MV-4-11 (cell line): Measurements from ENCODE around the gene P2RX3.
"Not testable (repeated sequence)": the region's sequence is repeated elsewhere in the genome, so short reads cannot be mapped to it uniquely, and the experiment has no call there.

Experiments used
- DNase-seq: peaks from one replicate; lab custom pipeline; 2025; lab: John Stamatoyannopoulos, UW

P2RX3 gene

DNA sequence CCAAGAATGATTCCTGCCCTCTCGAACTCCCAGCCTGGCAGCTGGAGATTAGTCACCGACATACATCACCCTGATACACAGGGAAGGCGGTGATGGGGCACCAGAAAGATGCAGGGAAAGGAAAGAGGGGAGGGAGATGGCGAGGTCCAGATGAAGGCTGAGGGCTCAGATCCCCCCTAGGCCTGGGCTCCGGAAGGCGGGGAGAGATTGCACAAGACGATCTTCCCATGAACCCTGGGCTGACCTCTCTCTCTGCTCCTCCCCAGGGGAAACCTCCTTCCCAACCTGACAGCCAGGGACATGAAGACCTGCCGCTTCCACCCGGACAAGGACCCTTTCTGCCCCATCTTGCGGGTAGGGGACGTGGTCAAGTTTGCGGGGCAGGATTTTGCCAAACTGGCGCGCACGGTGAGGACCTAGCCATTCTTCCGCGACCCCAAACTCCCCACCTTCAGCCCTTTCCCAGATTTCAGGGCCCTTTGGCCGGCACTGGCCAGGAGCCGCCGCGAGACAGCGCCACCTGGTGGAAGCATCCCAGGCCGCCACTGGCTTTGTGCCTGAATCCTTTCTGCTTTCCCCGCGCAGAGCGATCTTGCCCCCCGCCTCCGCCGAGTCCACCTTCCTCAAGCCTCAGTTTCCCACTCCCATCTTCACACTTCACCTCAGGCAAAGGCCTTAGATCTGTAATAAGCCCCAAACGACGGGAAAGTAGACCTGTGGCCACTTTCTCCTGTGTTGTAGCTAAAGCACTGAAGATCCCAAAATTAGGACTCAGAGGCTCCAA is 11.5 kb downstream of the P2RX3 start:
- DNase-seq: no peak

DNA sequence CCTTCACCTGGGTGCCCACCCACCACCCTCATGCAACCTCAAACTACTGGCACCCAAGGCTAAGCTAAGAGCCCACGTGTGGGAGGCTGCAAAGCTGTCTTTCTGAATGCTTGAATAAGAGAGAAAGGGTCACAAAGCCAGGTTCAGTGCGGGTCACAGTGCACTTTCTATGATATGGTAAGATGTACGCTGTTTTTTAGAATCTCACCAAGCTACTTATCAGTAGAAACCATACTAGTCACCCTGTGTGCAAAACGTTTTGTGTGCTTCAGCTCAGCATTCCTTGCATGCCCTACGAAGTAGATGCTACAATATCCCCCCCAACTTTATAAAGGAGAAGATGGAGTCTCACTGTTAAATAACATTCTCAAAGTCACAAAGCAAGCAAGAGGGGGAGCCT is 14.9 kb downstream of the P2RX3 start:
- DNase-seq: no peak

DNA sequence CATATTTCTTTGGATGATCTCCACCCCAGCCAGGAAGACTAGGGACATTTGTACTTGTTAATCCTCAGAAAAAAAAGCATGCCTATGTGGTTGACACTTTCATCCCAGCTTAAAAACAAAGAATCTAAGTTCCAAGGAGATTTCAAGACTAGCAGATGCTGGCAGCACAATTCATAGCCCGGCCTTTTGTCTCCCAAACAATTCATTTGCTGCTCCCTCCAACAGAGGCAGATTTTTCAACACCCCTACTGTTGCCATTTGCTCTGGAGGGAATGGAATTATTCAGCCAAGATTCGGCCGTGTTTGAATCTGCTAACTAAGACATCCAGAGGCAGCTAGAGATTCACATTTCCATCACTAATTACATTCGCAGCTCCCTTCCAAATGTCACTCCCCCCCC is 15.3 kb downstream of the P2RX3 start:
- no peak for DNase-seq

DNA sequence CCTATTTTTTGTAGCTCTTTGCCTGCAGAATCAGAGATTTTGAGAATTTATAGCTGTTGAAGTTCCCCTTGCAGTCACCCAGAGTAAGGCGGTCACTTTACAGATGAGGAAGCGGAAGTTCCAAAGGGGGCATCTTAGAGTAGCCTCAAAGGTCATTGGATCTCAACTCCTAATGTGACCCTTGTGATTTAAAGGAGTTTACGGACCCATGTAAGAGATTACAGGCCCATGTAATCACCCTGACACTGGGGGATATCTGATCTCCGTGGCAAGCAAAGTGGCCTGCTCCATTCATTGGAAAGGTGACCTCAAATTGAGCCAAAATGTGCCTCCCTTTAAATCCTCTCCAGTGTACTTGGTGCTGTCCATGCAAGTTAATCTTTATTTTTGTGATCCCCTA is 15.7 kb downstream of the P2RX3 start:
- DNase-seq: peak; percentile 26

DNA sequence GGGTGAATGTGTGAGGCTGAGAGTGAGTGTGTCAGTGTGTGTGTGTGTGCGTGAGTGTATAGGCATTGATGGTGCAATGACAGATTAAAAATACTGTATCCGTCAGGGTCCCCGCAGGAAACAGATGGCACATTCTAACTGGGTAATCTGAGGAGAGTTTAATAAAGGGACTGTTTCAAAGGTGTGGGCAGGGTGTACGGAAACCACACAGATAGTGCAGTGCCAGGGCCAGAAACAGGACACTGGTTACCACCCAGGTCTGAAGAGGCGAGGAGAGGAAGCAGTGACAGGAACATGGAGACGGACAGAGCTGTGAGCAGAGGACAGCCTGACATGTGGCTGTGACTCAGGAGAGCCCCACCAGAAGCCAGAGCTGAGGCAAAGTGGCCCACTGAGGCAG is 16.5 kb downstream of the P2RX3 start:
- no peak for DNase-seq

DNA sequence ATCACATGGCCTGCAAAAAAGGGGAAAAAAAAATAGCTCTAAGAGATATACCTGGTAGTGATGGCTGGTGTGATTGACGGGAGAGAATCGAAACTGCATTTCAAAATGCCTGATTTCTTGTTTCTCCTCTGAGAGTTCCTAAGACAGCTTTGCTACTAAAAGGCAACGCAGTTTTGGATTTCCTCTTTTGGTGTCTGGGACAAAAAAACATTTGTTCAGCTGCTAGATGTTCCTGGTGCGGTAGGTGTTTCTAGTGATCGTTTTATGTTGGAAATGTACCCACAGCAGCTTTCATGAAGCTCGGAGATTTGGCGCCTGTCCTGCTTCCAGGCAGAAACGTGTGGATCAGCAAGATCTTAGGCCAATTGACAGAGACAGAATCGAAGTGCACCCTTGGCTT is 18.1 kb downstream of the P2RX3 start:
- peak; percentile 67 for DNase-seq

DNA sequence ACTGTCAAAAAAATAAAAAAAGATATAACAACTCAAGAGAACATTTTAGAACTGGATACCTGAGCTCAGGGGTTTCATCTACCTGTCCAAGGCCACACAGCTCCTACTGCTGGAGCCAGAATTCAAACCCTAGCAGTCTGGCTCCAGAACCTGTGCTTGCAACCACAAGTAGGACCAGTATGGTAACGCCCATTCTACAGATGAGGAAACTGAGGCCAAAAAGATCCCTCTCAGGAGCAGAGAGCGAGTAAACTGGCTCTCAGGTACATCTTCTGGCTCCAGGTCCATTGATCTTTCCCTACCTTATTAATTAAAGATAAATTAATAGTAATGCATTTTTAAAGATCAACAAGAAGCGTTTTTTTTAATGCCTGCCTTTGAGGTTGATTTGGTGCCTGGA is 19.2 kb downstream of the P2RX3 start:
- no peak for DNase-seq

DNA sequence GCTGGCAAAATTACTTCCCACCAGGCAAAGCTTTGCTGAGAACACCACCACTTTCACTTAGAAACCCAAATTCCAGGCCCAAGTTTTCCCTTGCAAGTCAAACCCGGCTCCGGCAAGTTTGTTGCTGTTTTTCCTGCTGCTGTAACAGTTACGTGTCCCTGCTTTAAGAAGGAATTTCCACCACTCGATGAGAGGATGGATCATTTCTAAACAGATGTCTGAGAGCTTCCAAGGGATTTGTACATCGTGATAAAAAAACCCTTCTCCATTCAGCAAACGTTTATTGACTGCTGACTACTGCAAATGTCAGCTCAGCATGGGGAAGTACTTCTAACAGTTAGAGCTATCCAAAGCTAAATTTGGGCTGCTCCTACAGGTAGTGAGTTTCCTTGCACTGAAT is 19.7 kb downstream of the P2RX3 start:
- no peak for DNase-seq

DNA sequence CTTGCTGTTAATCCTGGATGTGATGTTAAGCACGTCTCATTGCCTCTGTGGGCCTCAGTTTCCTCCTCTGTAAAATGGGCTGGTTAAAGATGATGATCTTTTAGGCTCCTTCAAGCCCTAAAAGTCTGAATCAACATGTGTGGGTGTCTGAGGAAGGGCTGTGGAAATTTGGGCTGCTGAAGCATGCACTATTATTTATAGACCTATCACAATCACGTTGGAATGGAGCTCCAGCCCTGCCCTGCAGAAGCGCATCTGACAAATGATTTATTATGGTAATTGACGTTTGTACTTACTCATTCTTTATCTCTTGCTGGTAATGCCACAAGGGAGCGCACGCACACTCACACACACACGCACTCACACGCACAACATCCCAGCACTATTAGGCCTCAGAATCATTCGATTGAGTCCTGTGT is 20.4 kb downstream of the P2RX3 start:
- peak; percentile 9 for DNase-seq

DNA sequence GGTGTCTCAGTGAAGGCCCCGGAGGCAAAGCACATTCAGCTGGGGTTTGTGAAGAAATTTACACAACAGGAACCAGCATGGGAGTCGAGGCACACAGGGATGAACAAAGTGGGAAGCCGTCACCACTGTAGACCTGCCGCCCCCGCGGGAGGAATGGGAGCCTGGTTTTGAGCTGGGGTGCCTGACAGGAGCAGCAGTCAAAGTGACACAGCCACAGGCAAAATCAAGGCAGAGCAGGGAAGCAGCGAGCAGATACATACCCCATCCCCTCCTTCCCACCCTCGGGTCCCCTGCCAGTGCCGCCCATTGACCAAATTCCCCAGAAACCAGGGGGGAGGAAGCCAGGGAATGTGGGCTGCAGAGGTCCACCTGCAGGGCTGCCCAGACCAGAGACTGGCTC is 20.8 kb downstream of the P2RX3 start:
- no peak for DNase-seq

DNA sequence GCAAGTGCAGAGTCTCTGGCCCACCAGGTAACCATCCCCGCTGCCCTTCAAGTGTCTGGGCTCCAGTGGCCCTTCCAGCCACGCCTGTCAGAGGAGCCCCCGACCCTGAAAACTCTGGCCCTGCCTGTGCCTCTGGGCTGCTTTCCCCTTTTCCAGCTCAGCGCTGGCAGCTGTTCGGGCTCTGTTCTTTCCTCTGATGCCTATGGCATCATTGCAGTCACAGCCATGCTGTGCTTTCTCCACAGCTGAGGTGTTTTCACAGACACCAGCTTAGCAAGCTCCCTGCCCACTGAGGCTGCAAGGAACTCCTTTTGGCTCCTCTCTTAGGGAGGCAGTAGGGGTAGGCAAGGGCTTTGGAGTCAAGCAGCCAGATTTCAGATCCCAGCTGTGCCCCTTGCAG is 21.2 kb downstream of the P2RX3 start:
- DNase-seq: no peak

DNA sequence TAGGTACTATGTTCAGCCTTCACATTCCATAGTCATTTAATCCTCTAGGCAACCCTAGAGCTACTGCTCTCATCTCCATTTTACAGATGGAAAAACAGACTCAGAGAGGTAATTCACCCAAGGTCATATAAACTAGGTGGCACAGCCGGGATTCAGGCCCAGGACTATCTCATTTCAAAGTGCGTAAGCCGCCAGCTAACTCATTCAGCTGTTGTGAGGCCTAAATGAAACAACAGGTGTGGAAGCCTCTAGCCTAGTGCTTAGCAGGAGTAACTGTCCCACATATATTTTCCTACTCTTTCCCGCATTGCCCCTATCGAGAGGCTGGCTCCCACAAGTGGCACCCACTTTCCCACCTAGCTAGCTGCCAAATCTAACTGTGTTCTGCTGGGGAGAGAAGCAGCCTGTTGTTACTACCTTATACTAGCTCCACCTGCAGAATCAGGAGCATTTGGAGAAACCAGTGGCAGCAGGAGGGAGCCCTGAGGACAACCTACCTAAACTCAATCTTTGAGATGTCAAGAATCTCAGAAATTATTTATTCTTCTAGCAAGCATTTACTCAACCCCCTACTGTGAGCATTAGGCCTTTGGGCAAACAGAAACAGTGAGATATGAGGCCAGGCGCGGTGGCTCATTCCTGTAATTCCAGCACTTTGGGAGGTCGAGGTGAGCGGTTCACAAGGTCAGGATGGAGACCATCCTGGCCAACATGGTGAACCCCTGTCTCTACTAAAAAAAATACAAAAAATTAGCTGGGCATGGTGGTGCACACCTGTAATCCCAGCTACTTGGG is 21.9 kb downstream of the P2RX3 start:
- no peak for DNase-seq

DNA sequence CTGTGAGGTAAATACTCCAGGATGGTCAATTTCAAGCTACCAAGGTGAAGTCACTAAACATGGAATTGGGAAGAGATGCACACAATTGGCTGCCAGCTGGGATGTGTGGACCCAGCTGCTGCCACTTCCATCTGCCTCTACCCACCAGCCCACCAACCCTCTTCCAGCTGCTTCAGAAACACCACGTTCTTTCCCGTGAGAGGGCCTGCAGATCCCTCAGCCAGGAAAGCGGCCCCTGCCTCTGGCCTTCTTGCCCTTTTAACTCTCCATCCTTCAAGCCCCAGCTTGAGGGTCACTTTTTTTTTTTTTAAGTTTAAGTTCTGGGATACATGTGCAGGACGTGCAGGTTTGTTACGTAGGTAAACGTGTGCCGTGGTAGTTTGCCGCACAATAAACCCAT is 22.8 kb downstream of the P2RX3 start:
- no peak for DNase-seq

DNA sequence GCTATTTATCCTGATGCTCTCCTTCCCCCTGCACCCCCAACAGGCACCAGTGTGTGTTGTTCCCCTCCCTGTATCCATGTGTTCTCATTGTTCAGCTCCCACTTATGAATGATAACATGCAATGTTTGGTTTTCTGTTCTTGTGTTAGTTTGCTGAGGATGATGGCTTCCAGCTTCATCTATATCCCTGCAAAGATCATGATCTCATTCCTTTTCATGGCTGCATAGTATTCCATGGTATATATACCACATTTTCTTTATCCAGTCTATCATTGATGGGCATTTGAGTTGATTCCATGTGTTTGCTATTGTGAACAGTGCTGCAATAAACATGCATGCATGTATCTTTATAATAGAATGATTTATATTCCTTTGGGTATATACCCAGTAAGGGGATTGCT is 23.3 kb downstream of the P2RX3 start:
- not testable (repeated sequence) for DNase-seq

DNA sequence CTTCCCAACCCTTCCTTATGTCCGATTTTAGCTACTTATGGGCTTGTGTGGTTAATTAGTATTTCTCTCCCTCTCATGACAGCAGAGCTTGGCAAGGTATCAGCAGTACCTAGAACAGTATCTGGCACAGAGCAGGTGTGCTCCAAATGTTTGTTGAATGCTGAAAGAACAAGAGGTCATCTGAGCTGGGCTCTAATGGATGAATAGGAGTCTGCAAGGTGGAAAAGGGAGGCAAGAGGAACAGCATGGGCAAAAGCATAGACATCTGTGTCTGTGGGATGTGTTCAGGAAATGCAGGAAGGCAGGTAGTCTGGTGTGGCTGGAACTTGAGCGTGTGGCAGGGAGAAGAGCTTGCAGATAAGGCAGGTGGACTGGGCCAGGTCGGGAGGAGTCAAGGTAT is 23.8 kb downstream of the P2RX3 start:
- no peak for DNase-seq

DNA sequence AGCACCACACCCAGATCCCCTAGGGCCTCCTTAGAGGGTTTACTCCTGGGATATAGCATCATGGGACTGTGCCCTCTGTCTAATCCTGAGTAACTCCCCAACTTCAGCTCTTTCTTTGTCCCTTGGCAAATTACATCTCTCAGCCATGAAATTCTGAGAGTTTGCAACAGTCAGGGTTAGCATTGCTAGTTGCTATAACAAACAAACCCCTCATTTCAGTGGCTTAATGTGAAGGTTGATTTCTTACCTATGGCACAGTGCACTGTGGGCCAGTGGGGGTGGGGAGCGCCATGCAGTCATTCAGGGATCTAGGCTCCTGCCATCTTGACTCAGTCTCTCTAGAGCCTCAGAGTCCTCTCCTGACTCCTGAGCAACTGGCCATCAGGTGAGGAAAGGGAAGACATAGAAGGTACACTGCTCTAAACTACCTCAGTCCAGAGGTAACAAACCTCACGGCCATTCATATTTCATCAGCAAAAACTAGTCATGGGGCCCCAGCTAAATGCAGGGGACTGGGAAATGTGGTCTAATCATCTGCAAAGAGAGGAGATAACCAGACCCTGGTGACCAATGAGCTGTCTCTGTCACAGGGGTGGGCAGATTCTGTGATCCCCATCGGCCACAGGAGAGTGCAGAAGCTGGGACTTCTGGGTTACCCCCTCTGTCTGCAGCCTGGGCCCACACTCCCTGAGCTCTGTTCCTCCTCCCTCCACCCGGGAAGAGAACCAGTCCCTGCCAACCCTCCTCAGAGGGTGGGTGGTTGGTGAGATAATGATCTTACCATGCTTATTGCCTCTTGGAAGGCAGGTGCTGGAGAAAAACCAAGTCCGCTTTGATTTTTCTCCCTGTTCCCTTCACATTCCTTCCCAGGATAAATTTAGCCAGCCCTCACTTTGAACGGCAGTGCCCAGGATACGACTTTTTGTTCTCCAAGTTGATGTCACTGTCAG is 25.3 kb downstream of the P2RX3 start:
- no peak for DNase-seq

DNA sequence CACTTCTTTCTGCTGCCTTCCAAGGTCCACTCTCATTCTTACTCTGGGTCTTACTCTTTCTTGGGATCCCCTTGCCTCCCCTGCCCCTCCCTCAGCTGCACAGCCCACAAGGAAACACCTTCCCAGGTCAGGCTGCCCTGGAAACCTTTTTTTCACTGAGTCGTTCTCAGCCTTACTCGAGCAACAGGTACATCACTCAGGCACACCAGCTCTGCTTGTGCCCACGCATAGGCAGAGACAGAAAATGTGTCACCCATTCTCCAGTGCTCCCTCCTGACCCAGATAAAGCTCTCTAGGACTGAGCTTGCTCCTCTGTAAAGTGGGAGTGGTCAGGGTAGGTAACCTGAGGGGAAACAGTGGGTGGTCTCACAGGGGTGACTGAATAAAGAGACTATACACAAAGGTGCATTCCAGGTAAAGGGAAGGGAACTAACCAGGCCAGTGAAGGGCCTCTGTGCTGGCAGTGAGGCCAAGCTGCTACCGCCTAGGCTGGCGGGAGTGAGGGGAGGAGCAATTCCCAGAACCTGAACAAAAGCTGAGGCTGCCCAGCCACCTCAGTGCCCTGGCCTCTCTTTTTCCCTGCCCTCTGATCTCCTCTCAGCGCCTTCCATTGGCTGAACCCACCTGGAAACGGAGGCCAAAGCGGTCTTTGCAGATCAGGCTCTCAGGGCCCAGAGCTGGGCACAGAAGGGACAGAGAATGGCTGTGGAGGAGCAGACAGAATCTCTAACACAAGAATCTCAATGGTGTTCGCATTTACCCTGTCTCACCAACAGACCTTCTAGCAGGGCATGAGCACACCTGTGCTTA is 26.9 kb downstream of the P2RX3 start:
- DNase-seq: no peak

DNA sequence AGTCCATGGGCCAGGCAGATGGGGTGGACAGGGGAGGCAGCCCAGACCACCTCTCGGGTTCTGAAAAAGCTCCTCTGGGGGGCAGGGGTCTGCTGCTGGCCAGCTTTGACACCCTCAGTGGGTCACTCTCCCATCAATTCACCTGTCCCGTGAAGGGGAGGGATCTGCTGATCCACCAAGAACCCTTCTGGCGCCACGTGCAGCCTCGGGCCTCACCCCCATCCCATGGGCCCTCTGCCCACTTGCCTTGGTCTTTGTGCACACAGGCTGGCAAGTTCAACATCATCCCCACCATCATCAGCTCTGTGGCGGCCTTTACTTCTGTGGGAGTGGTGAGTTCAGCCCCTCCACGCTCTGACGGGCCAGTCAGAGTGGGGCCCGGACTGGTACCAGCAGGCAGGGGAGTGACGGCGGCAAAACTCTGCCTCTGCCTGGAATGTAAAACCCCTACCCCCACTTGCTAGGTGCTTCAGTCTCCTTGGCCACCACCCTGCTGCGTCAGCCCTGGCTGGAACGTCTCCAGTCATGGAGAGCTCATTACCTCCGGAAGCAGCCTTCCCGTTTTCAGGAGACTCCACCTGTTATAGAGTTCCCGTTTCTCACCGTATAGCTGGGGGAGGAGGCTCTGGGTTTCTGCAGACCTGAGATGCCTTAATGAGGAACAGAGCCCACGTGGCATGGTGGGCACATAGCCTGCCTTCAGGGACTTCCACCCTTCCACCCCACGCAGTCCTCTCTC is 30.1 kb downstream of the P2RX3 start:
- DNase-seq: no peak

DNA sequence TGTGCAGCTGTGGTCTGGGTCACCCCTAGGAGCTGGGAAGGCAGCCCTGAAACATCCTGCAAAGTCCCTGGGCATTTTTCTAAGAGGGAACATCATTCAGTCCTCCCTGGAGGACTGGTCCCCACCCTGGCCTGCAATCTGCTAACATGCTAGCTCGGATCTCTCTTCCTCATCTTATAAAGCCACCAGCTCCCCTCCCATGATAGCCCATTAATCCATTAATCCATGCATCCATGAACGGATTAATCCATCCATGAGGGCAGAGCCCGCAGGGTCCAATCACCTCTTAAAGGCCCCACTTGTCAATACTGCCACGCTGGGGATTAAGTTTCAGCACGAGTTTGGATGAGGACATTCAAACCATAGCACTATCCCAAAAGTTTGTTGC is 30.7 kb downstream of the P2RX3 start:
- no peak for DNase-seq

DNA sequence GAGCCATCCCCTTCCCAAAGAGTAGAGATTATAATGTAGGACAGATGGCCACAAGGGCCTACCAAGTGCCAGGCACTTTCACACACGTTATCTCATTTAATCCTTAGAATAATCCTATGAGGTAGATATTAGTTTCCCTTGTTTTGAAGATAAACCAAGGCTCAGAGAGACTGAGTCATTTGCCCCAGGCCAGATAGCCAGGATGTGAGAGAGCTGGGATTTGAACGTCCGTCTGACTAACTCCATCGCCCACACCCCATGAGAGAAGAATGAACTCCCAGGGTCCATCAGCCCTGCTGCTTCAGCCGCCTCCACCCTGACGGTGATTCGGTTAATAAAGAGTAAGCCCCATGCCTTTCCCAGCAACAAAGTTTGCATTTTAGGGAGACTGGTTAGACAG is 32.1 kb downstream of the P2RX3 start:
- no peak for DNase-seq

DNA sequence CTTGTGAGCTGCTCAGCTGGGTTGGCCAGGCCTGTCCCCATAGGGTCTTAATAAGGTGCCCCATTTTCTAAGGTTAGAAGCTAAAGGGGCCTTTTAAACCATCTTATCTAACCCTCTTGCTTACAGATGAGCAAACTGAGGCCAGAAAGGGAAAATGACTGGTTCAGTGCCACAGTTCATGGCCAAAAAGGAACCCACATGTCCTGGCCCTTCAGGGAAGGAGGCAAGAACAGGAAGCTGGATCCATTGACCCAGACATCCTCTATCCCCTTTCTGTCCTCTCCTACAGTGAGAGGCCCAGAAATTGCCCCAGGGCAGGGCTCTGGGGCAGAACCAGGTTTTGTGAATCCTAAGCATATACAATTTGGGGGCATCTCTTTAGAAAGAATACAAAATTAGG is 32.8 kb downstream of the P2RX3 start:
- DNase-seq: no peak
